Aorta (tissue), 5 donors: ENCODE measurements around the gene ACSL5. TPM values are rescaled to one million over a fixed set of nuclear protein-coding genes. Genes with fewer than 3 reads are reported as not detected.

Source experiments
- ATAC-seq: fragments of 200-7000 bp; cut with Tn5 transposase; one replicate; pipeline ENCODE4 v1.9.1; 2022; ENCODE audit warnings: moderate library complexity; ENCODE audit not compliant: low FRiP score
- DNase-seq, 2 donors: peaks; one replicate each; pipeline ENCODE4 v3.0.0-alpha.2; 2020
- H3K27ac ChIP-seq, 2 donors: one replicate each; pipeline ENCODE4 v1.5.1; 2013; ENCODE audit warnings: low read length in 2 of 2, mild to moderate bottlenecking in 2 of 2, moderate library complexity in 2 of 2, control low read depth in 1 of 2, inconsistent platforms in 1 of 2, low read depth in 1 of 2
- H3K27me3 ChIP-seq, 2 donors: one replicate each; pipeline ENCODE4 v1.6.1; 2013; ENCODE audit warnings: control low read depth in 1 of 2, low read length in 1 of 2, mild to moderate bottlenecking in 1 of 2, moderate library complexity in 1 of 2; ENCODE audit not compliant: insufficient read depth in 2 of 2, control insufficient read depth in 1 of 2
- H3K36me3 ChIP-seq, 2 donors: one replicate each; pipeline ENCODE4 v1.6.1; 2013; ENCODE audit warnings: control low read depth in 1 of 2, low read length in 1 of 2, mild to moderate bottlenecking in 1 of 2; ENCODE audit not compliant: insufficient read depth in 2 of 2, control insufficient read depth in 1 of 2
- H3K4me1 ChIP-seq, 2 donors: one replicate each; pipeline ENCODE4 v1.6.1; 2013; ENCODE audit warnings: low read length in 2 of 2, control low read depth in 1 of 2, mild to moderate bottlenecking in 1 of 2, moderate library complexity in 1 of 2; ENCODE audit not compliant: insufficient read depth in 2 of 2, control insufficient read depth in 1 of 2
- H3K4me3 ChIP-seq, 2 donors: one replicate each; pipeline ENCODE4 v1.5.1; 2013; ENCODE audit warnings: low read length in 2 of 2, control low read depth in 1 of 2, mild to moderate bottlenecking in 1 of 2
- H3K9me3 ChIP-seq: one replicate; pipeline ENCODE4 v1.6.1; 2013; ENCODE audit warnings: mild to moderate bottlenecking, low read length; ENCODE audit not compliant: control insufficient read depth
- WGBS, 2 donors: extraction: QIAGEN DNeasy Blood & Tissue Kit; methylation state at CpG; one replicate each; pipeline ENCODE4 v1.1.7; 2013; 5-methylcytosine and 5-hydroxymethylcytosine counted together
- intact Hi-C, 2 donors: fragments of 100-400 bp; cut with DNase I; formaldehyde crosslinking; loops; one replicate each; pipeline versions ENCODE4 v1.14.2 to v1.15.0; 2022
- polyA plus RNA-seq, 2 donors: library from polyadenylated mRNA; stranded (reverse); fragments of 200-250 nt; gene quantifications; one replicate each; pipeline ENCODE4 v1.2.3, GENCODE V29; 2013
- total RNA-seq, 2 donors: library from RNA; stranded (reverse); fragmentation: NEBNext Ultra II Directional; extraction: Animal tissue kit (Norgen Biotek cat#: 25700); gene quantifications; one replicate each; pipeline ENCODE4 v1.2.1, GENCODE V29; 2021
- donor health status: healthy with polysubstance abuse.
- donor health status: Bipolar disorder and iron deficiency.
- donor health status: DM: no; HTN: no; CAD: no.
- donor health status: DM: no; HTN: no; CAD: no.
- donor health status: DM: yes; HTN: yes; CAD: no.

ACSL5 gene
- total and polyA plus RNA-seq, 4 donors = 0.92 to 18.7 (median 15.9) TPM

- intact Hi-C loops = no loop called here
- ATAC-seq = no peak
Measured at GRCh38 chr10:112347709-112348671, 25.9 kb upstream of the ACSL5 start.

GRCh38 chr10:112348759-112349158, 25.2 kb upstream of the ACSL5 start:
- Histone ChIP-seq H3K36me3 (no peaks in the 10 kb centered on the region), H3K4me1 (peaks cover 0 to 2% of the 10 kb centered on the region in 2 donors), H3K9me3 (no peaks in the 10 kb centered on the region), H3K27ac (no peak overlapping the region), H3K27me3 (no peaks in the 10 kb centered on the region), H3K4me3 (no peak overlapping the region)
- no peak for DNase-seq
- no peak for ATAC-seq
- intact Hi-C loops = no loop called here
- 94 to 100% methylated on average over 1 of the region's 1 CpG for WGBS, 2 donors

More at GRCh38 chr10:112347709-112348671, 25.9 kb upstream of the ACSL5 start:
- no peaks in the 10 kb centered on the region for H3K36me3 ChIP-seq
- H3K27ac ChIP-seq = no peak overlapping the region
- no peak for DNase-seq
- no peak overlapping the region for H3K4me3 ChIP-seq
- H3K27me3 ChIP-seq = no peaks in the 10 kb centered on the region
- no peaks in the 10 kb centered on the region for H3K4me1 ChIP-seq
- WGBS, 2 donors = 71 to 73% methylated on average over 12 of the region's 12 CpGs
- H3K9me3 ChIP-seq = no peaks in the 10 kb centered on the region

GRCh38 chr10:112349521-112350085, 24.3 kb upstream of the ACSL5 start:
- no peak for DNase-seq
- 93 to 95% methylated on average over 46 of the region's 46 CpGs for WGBS, 2 donors
- H3K27me3 ChIP-seq = no peaks in the 10 kb centered on the region
- intact Hi-C loops = no loop called here
- H3K4me1 ChIP-seq = peaks cover 0 to 2% of the 10 kb centered on the region in 2 donors
- H3K9me3 ChIP-seq = no peaks in the 10 kb centered on the region
- no peak overlapping the region for H3K4me3 ChIP-seq
- H3K27ac ChIP-seq = no peak overlapping the region
- H3K36me3 ChIP-seq = no peaks in the 10 kb centered on the region
- no peak for ATAC-seq

- DNase-seq (no peak), ATAC-seq (no peak)
- Histone ChIP-seq H3K27me3 (no peaks in the 10 kb centered on the region), H3K36me3 (no peaks in the 10 kb centered on the region), H3K4me1 (peaks cover 0 to 2% of the 10 kb centered on the region in 2 donors), H3K4me3 (no peak overlapping the region), H3K9me3 (no peaks in the 10 kb centered on the region), H3K27ac (no peak overlapping the region)
- 81 to 89% methylated on average over 8 of the region's 8 CpGs for WGBS, 2 donors
- intact Hi-C loops = no loop called here
Measured at GRCh38 chr10:112351146-112351545, 22.8 kb upstream of the ACSL5 start.

GRCh38 chr10:112352044-112352443, 21.9 kb upstream of the ACSL5 start:
- intact Hi-C loops = no loop called here
- Histone ChIP-seq H3K27me3 (no peaks in the 10 kb centered on the region), H3K9me3 (no peaks in the 10 kb centered on the region), H3K27ac (no peak overlapping the region), H3K36me3 (no peaks in the 10 kb centered on the region), H3K4me3 (no peak overlapping the region), H3K4me1 (peaks cover 0 to 2% of the 10 kb centered on the region in 2 donors)
- WGBS, 2 donors = 79 to 80% methylated on average over 3 of the region's 3 CpGs
- DNase-seq = no peak
- no peak for ATAC-seq

GRCh38 chr10:112353046-112353445, 20.9 kb upstream of the ACSL5 start:
- Histone ChIP-seq H3K27me3 (no peaks in the 10 kb centered on the region), H3K9me3 (no peaks in the 10 kb centered on the region), H3K36me3 (no peaks in the 10 kb centered on the region), H3K4me1 (peaks cover 0 to 2% of the 10 kb centered on the region in 2 donors), H3K27ac (no peak overlapping the region), H3K4me3 (no peak overlapping the region)
- no peak for ATAC-seq
- no peak for DNase-seq
- intact Hi-C loops = no loop called here

- no peaks in the 10 kb centered on the region for H3K27me3 ChIP-seq
- no peak overlapping the region for H3K4me3 ChIP-seq
- 63 to 72% methylated on average over 5 of the region's 5 CpGs for WGBS, 2 donors
- H3K9me3 ChIP-seq = no peaks in the 10 kb centered on the region
- no peak for DNase-seq
- H3K36me3 ChIP-seq = no peaks in the 10 kb centered on the region
- peaks cover 0 to 2% of the 10 kb centered on the region in 2 donors for H3K4me1 ChIP-seq
- intact Hi-C loops = no loop called here
- no peak overlapping the region for H3K27ac ChIP-seq
- ATAC-seq = no peak
Measured at GRCh38 chr10:112356686-112357085, 17.2 kb upstream of the ACSL5 start.

GRCh38 chr10:112359606-112360307, 14.2 kb upstream of the ACSL5 start:
- Histone ChIP-seq H3K36me3 (no peaks in the 10 kb centered on the region), H3K9me3 (no peaks in the 10 kb centered on the region), H3K4me3 (no peak overlapping the region), H3K27me3 (no peaks in the 10 kb centered on the region), H3K27ac (peak overlapping the region in 1 of 2 donors; percentile 32), H3K4me1 (no peaks in the 10 kb centered on the region)
- no peak for DNase-seq
- intact Hi-C loops = no loop called here
- no peak for ATAC-seq
- 86 to 87% methylated on average over 8 of the region's 8 CpGs for WGBS, 2 donors
